Calu3 (cell line): ENCODE measurements around the gene DBNDD1. TPM values are rescaled to one million over a fixed set of nuclear protein-coding genes. Genes with fewer than 3 reads are reported as not detected.

Source experiments
- BruUV-seq: library from RNA; stranded (reverse); fragments of 400-500 nt; replicated peaks from 2 replicates; lab custom pipeline; 2021; lab: Mats Ljungman, UMichigan
- CTCF ChIA-PET: fragments of 300-600 bp; sonication (Branson Sonifier 250); formaldehyde crosslinking; loops from one replicate; lab custom pipeline; 2022; ENCODE audit warnings: antibody characterized with exemption; lab: Charles Lee
- DNase-seq: peaks from one replicate; pipeline ENCODE4 v3.0.0; 2022
- H3K27ac Mint-ChIP-seq: one replicate; pipeline ENCODE4 v1.8.0; 2022; ENCODE audit warnings: mixed read lengths; ENCODE audit not compliant: unreplicated experiment
- H3K27me3 Mint-ChIP-seq: one replicate; pipeline ENCODE4 v1.8.0; 2022; ENCODE audit warnings: mixed read lengths; ENCODE audit not compliant: unreplicated experiment
- H3K36me3 Mint-ChIP-seq: one replicate; pipeline ENCODE4 v1.8.0; 2022; ENCODE audit warnings: mild to moderate bottlenecking, moderate library complexity, mixed read lengths; ENCODE audit not compliant: insufficient read depth, unreplicated experiment
- H3K4me1 Mint-ChIP-seq: one replicate; pipeline ENCODE4 v1.8.0; 2022; ENCODE audit warnings: mild to moderate bottlenecking, low read depth, mixed read lengths; ENCODE audit not compliant: unreplicated experiment
- H3K4me3 Mint-ChIP-seq: one replicate; pipeline ENCODE4 v1.8.0; 2022; ENCODE audit warnings: mild to moderate bottlenecking, low read depth, moderate library complexity, mixed read lengths; ENCODE audit not compliant: unreplicated experiment
- H3K9me3 Mint-ChIP-seq: one replicate; pipeline ENCODE4 v1.8.0; 2022; ENCODE audit warnings: low read depth, mixed read lengths; ENCODE audit not compliant: unreplicated experiment
- intact Hi-C: fragments of 100-400 bp; cut with micrococcal nuclease; formaldehyde crosslinking; loops from one replicate; pipeline ENCODE4 v1.10.0; 2022; ENCODE audit not compliant: unreplicated experiment
- total RNA-seq: library from RNA; stranded (reverse); gene quantifications from 2 replicates; pipeline ENCODE4 v1.2.3, GENCODE V29; 2022
- TF ChIP-seq, protein P1 (sequence below): fragments of 200-600 bp; IDR thresholded peaks from one replicate; pipeline ENCODE4 v1.8.0; 2022; ENCODE audit warnings: antibody characterized with exemption; ENCODE audit not compliant: unreplicated experiment

Gene DBNDD1
- total RNA-seq, 1 experiment from 2014 or later, result 39.9 TPM

DNA sequence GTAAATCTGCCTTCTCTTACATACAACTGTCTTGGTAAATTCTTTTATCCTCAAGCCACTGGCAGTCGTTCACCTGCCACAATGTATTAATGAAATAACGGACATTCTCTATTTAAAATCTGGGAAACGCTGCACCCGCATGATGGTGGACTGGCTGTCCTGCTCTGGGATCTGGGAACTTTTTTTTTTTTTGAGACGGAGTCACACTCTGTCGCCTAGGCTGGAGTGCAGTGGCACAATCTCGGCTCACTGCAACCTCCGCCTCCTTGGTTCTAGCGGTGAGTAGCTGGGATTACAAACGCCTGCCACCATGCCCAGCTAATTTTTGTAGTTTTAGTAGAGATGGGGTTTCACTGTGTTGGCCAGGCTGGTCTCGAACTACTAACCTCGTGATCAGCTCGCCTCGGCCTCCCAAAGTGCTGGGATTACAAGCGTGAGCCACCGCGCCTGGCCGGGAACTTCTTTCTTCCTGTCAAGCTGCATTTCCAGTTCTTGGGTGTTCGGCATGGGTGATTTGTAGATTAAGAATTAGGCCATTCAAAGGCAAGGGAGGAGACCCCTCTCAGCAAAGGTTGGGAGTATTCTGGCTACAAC is 29.6 kb upstream of the DBNDD1 start:
- Mint-ChIP-seq H3K27ac (no peak overlapping the region), H3K9me3 (peaks cover 6% of the 10 kb centered on the region), H3K36me3 (peaks cover 37% of the 10 kb centered on the region), H3K27me3 (no peaks in the 10 kb centered on the region), H3K4me3 (no peak overlapping the region), H3K4me1 (peaks cover 10% of the 10 kb centered on the region)
- BruUV-seq, result no TSS peak
- CTCF ChIA-PET, result no interaction called here
- TF ChIP-seq, protein P1, sequence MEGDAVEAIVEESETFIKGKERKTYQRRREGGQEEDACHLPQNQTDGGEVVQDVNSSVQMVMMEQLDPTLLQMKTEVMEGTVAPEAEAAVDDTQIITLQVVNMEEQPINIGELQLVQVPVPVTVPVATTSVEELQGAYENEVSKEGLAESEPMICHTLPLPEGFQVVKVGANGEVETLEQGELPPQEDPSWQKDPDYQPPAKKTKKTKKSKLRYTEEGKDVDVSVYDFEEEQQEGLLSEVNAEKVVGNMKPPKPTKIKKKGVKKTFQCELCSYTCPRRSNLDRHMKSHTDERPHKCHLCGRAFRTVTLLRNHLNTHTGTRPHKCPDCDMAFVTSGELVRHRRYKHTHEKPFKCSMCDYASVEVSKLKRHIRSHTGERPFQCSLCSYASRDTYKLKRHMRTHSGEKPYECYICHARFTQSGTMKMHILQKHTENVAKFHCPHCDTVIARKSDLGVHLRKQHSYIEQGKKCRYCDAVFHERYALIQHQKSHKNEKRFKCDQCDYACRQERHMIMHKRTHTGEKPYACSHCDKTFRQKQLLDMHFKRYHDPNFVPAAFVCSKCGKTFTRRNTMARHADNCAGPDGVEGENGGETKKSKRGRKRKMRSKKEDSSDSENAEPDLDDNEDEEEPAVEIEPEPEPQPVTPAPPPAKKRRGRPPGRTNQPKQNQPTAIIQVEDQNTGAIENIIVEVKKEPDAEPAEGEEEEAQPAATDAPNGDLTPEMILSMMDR, result no peak
- no peak for DNase-seq
- intact Hi-C loops, result no loop called here

DNA sequence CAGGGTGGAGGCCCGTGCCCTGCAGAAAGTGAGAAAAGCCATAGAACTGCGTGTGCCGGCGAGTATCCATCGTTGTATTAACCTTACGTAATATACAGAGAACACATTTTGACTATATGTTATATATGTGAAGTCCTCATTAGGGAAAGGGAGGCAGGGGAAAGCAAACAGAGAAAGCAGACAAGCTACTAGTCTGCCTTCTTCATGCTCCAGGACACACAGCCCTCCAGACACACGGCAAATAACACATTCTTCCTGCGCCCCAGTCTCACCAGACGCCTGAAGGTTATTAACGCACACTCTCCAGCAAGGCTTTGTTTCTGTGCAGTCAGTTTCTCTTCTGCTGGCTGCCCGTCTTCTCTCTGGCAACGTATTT is 29.1 kb upstream of the DBNDD1 start:
- Mint-ChIP-seq H3K27ac (no peak overlapping the region), H3K4me1 (peaks cover 15% of the 10 kb centered on the region), H3K4me3 (no peak overlapping the region), H3K27me3 (no peaks in the 10 kb centered on the region), H3K36me3 (peaks cover 42% of the 10 kb centered on the region), H3K9me3 (peaks cover 4% of the 10 kb centered on the region)
- TF ChIP-seq, protein P1, result no peak
- no peak for DNase-seq
- no TSS peak for BruUV-seq
- CTCF ChIA-PET, result no interaction called here
- intact Hi-C loops, result no loop called here

- CTCF ChIA-PET, result no interaction called here
- H3K4me3 Mint-ChIP-seq, result no peak overlapping the region
- DNase-seq, result no peak
- H3K27me3 Mint-ChIP-seq, result no peaks in the 10 kb centered on the region
- peaks cover 45% of the 10 kb centered on the region for H3K36me3 Mint-ChIP-seq
- intact Hi-C loops, result no loop called here
- peaks cover 20% of the 10 kb centered on the region for H3K4me1 Mint-ChIP-seq
- no peak overlapping the region for H3K27ac Mint-ChIP-seq
- H3K9me3 Mint-ChIP-seq, result no peaks in the 10 kb centered on the region
- BruUV-seq, result no TSS peak
- TF ChIP-seq, protein P1, result no peak
These were observed 28.6 kb upstream of the DBNDD1 start for GRCh38 chr16:90047714-90048346.

DNA sequence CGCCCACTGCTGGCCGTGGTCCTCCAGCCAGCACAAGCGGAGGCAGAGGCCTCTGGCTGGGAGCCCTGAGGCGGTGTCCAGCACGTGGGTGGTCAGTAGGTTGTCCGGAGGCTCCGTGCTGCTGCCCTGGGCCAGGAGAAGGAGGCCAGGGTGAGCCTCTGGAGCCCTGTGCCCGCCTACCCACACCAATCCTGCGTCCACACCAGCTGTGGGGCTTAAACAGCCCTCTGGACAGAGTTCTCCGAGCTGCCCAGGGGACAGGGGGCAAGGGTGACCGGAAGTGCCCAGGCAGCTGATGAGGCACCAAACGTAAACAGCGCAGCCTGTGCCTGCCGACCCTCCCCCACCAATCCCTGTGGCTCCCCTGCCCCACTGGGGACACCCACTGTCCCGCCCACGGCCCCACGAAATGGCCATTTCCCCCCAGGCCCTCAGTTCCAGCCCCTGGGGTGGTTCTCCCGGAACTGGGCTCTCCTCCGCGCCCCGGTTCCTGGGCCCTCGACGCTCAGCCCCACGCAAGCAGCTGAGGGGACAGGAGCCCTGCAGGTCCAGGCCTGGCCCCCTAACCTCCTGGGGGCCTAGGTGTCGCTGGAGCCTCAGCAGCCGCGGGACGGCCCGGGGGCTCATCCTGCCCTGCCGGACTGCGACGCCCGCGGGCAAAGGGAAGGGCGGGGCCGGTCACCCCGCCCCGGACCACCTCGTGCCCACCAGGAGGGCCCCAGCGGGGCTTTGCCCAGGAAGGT is 27.9 kb upstream of the DBNDD1 start:
- CTCF ChIA-PET, result interaction anchor here (0.9 kb wide), 1 partner anchor 28 kb away, joined by 4 read pairs; the partner anchor contains the start of gene DBNDD1
- intact Hi-C loops, result no loop called here
- DNase-seq, result peak; percentile 52
- Mint-ChIP-seq H3K27ac (no peak overlapping the region), H3K4me3 (peak overlapping the region; percentile 49), H3K9me3 (no peaks in the 10 kb centered on the region), H3K36me3 (peaks cover 47% of the 10 kb centered on the region), H3K27me3 (no peaks in the 10 kb centered on the region), H3K4me1 (peaks cover 27% of the 10 kb centered on the region)
- BruUV-seq, result no TSS peak
- TF ChIP-seq, protein P1, result no peak
